ENCODE results near the gene NUP107.

The NUP107 gene

GRCh38 chr12:68699486-68699885, 12.7 kb downstream of the NUP107 start:
- Histone ChIP-seq H4K20me1 (ENCODE audit: low read depth, low read length) (no peaks in the 10 kb centered on the region), H3K36me3 (ENCODE audit: low read length) (peaks cover 32% of the 10 kb centered on the region), H3K9ac (ENCODE audit: low read length) (no peak overlapping the region), H3K9me3 (ENCODE audit: insufficient read depth, low read length) (no peaks in the 10 kb centered on the region), H3K79me2 (ENCODE audit: insufficient read depth, low read length) (no peaks in the 10 kb centered on the region), H3F3A (ENCODE audit: insufficient read depth) (0 out of 2 replicates have a peak, but pooled peaks cover 3% of the 10 kb centered on the region), H3K4me3 (ENCODE audit: insufficient read depth, low read length, poor library complexity, severe bottlenecking) (no peak overlapping the region), H2AFZ (ENCODE audit: low read depth, low read length, severe bottlenecking) (no peak overlapping the region), H3K27me3 (ENCODE audit: low read length) (no peaks in the 10 kb centered on the region), H3K4me2 (ENCODE audit: low read depth, low read length, poor library complexity, severe bottlenecking) (no peak overlapping the region), H3K27ac (ENCODE audit: low read depth, low read length) (no peak overlapping the region), H3K9me2 (replicated peaks; ENCODE audit: insufficient read depth, low read length) (no peaks in the 10 kb centered on the region)
- TF ChIP-seq CTCF (IDR thresholded peaks at IDR 0.05; ENCODE audit: insufficient read depth, low read length, poor library complexity, severe bottlenecking) (no peak), EZH2phosphoT487 (conservative IDR thresholded peaks at IDR 0.05; ENCODE audit: low read length) (no peak)

- Histone ChIP-seq H3K27ac (ENCODE audit: low read depth, low read length) (no peak overlapping the region), H3K27me3 (ENCODE audit: low read length) (no peaks in the 10 kb centered on the region), H3K36me3 (ENCODE audit: low read length) (peaks cover 56% of the 10 kb centered on the region), H4K20me1 (ENCODE audit: low read depth, low read length) (no peaks in the 10 kb centered on the region), H3K9me2 (replicated peaks; ENCODE audit: insufficient read depth, low read length) (no peaks in the 10 kb centered on the region), H3F3A (ENCODE audit: insufficient read depth) (0 out of 2 replicates have a peak, but pooled peaks cover 6% of the 10 kb centered on the region), H3K4me2 (ENCODE audit: low read depth, low read length, poor library complexity, severe bottlenecking) (no peak overlapping the region), H3K4me3 (ENCODE audit: insufficient read depth, low read length, poor library complexity, severe bottlenecking) (no peak overlapping the region), H2AFZ (ENCODE audit: low read depth, low read length, severe bottlenecking) (no peak overlapping the region), H3K9ac (ENCODE audit: low read length) (no peak overlapping the region), H3K9me3 (ENCODE audit: insufficient read depth, low read length) (no peaks in the 10 kb centered on the region), H3K79me2 (ENCODE audit: insufficient read depth, low read length) (no peaks in the 10 kb centered on the region)
- TF ChIP-seq EZH2phosphoT487 (conservative IDR thresholded peaks at IDR 0.05; ENCODE audit: low read length) (no peak), CTCF (IDR thresholded peaks at IDR 0.05; ENCODE audit: insufficient read depth, low read length, poor library complexity, severe bottlenecking) (no peak)
Observed at GRCh38 chr12:68727776-68728175, 41.0 kb downstream of the NUP107 start.

GRCh38 chr12:68733661-68734071, 46.9 kb downstream of the NUP107 start:
- H3K9me3 ChIP-seq (ENCODE audit: insufficient read depth, low read length): no peaks in the 10 kb centered on the region
- H3K79me2 ChIP-seq (ENCODE audit: insufficient read depth, low read length): no peaks in the 10 kb centered on the region
- H3K4me3 ChIP-seq (ENCODE audit: insufficient read depth, low read length, poor library complexity, severe bottlenecking): no peak overlapping the region
- H3K4me2 ChIP-seq (ENCODE audit: low read depth, low read length, poor library complexity, severe bottlenecking): no peak overlapping the region
- no peak overlapping the region for H3K27ac ChIP-seq (ENCODE audit: low read depth, low read length)
- no peak overlapping the region for H3K9ac ChIP-seq (ENCODE audit: low read length)
- H3F3A ChIP-seq (ENCODE audit: insufficient read depth): 0 out of 2 replicates have a peak, but pooled peaks cover 4% of the 10 kb centered on the region
- no peak overlapping the region for H2AFZ ChIP-seq (ENCODE audit: low read depth, low read length, severe bottlenecking)
- TF ChIP-seq CTCF (IDR thresholded peaks at IDR 0.05; ENCODE audit: insufficient read depth, low read length, poor library complexity, severe bottlenecking) (no peak), EZH2phosphoT487 (conservative IDR thresholded peaks at IDR 0.05; ENCODE audit: low read length) (no peak)
- H3K36me3 ChIP-seq (ENCODE audit: low read length): peaks cover 49% of the 10 kb centered on the region
- no peaks in the 10 kb centered on the region for H3K27me3 ChIP-seq (ENCODE audit: low read length)
- H3K9me2 ChIP-seq (replicated peaks; ENCODE audit: insufficient read depth, low read length): no peaks in the 10 kb centered on the region
- no peaks in the 10 kb centered on the region for H4K20me1 ChIP-seq (ENCODE audit: low read depth, low read length)
